Fibroblast of skin of scalp (primary cell): ENCODE data around the gene ANKRD6.
A peak's percentile ranks its signal among the peaks of the same experiment; 100 is the strongest.

ENCODE experiments used
- DNase-seq: peaks from one replicate; pipeline ENCODE4 v3.0.0-alpha.2; 2013

Gene ANKRD6

DNA sequence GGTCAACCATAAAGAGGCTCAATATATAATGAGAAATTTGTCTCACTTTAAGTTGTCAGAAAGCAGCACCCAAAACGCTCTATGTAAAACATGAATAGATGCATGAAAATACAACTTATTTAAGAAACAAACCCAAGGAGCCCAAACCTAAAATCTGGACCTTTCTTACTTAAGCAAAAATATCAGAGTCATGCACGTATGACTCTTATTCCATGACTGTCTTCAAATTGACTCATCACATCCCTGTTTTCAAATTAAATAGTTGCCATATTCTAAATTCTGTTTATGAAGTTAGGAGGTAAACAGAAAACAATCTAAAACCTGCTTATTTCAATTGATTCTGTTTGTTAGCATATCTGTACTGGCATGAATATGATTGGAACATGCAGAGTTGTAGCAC is 42.1 kb downstream of the ANKRD6 start:
- DNase-seq, result peak; percentile 24

DNA sequence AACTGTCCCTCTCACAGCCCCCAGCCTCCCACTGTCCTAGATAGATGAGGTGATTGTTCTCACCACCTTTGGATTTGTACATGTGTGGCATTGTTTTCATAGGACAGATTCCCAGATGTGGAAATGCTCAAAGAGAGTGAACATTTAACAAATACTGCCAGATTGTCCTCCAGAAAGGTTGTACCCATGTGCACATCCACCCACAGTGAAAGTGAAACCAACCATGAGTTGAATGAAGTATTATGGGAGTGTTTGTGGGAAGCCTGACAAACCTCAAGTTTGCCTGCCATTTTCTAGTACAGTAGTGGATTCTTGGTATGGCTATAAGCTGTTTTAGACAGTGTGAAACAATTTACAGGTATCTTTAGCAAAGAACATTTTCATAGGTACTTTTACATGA is 42.7 kb downstream of the ANKRD6 start:
- DNase-seq, result peak; percentile 40

DNA sequence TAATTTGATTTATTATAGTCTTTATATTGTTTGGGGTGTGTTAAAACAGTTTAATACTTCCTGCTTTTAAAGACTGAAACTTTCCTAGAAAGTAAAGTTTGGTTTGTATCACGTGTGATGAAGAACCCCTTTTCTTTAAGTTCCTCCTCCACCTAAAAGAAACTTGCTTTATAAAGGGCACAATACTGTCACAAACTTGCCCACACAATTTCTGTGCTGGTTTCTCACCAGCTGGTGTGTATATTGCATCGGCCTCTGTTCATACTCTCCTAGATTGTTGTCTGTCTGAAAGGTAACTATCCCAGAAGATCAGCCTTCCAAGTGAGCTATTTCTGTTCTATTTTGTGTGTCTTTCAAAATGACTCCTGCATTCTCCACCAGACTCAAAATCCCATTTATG is 46.9 kb downstream of the ANKRD6 start:
- no peak for DNase-seq

DNA sequence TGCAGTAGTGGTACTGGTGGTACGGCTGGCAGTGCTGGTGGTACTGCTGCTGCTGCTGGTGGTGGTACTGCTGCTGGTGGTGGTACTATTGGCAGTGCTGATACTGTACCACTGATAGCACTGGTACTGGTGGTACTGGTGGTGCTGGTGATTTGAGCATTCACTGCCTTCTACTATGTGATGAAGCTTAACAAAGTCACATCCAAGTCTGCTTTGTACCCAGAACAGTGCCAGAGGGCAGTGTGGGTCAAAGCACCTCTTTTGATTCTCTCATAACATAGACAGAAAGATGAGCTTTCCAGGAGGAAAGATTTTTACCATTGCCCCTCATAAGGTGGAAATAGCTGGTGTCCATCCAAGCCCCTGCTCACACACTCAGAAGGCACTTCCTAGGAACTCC is 48.7 kb downstream of the ANKRD6 start:
- DNase-seq, result no peak

DNA sequence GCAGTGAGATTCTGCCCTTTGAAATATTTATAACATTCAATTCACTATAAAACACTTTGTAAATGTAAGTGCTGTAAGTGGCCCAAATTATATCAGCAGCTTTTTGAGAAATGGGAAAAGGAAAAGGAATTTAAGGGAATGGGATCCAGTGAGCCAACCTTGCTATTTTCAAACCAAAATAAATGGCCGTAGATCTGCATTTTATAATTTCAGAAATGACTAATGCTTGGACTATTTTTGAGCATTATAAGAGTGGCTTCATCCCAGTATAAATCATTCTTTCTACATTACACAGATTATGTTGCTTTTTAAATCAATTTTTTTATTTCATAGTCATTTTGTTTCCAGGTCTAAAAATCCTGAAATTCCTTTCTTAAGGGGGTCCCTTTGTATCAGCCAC is 49.2 kb downstream of the ANKRD6 start:
- DNase-seq, result peak; percentile 71

DNA sequence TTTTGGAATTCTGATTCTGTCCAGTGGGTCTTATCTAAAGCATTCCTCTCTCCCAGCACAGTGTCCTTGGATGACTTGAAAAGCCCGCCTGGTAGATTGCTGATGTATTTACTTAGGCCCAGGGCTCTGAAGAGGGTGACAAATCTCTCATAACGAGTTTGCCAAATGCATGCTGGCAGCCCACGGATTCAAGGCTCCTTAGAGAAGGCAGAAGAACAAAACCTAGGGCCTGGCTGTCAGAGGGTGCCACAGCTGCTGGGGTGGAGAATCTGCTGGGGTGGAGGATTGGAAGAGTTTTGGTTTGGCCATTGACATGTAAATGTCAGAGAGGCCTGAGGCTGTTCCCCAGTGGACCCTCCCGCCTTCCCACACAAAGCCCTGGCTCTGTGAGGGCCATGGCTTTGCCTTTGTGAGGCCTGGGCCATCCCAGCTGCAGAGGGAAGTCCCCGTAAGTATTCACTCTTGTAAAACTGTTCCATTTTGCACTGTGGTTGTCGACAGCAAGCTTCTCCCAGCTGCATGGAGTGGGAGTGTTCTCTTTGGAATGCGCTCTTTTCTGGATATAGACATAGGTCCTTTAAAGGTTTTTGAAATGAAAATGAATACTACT is 50.3 kb downstream of the ANKRD6 start:
- peak; percentile 83 for DNase-seq

DNA sequence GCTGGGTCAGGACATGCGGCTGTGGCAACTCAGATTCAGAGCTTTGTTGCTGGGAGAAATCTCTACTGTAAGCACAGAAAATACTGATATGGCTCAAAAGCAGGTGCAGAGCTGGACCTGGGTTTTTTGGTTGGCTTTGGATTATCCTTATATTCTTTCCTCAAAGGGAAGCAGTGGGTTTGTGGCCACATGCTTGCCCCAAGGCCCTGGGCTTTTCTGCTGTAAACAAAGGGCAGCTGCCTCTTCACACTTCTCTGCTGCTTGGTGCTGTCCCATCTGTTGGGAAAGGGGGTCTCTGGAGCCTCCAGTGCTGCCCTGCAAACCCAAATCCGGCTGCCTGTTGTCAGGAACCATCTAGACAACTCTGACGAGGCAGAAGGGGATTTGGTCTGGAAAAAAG is 52.4 kb downstream of the ANKRD6 start:
- no peak for DNase-seq

DNA sequence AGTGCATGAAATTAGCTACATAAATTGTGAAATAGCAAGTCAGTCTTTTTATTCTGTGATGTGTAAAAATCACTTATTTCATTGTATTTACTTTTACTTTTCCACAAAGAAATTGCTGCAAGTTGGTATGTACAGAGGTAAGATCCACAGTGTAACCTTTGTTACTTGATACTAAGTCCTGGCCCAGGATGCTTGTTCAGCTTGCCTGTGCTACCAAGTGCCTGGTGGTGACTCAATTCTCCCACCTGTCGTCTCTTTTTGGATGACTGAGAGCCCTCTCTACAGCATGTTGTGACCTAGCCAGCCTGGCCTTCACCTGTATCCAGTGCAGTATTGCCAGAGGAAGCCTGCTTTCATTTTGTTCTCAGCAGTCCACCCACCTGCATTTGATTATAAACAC is 54.9 kb downstream of the ANKRD6 start:
- DNase-seq, result no peak

DNA sequence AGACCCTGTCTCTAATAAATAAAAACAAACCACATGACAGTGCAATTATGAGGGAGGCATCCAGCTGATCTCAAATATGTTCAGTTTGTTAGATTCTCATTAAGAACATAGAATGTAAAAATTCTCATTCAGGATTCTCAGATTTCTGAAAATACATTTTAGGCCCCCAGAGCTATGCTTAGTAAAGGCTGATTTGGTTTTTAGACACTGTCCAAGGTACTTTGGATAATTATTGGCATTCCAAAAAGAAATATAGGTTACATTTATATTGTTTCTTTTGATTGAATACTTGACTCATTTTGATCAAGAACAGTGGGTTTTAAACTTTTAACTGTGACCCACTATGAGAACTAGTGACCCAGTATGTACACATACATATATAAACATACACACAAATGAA is 55.5 kb downstream of the ANKRD6 start:
- DNase-seq, result no peak

DNA sequence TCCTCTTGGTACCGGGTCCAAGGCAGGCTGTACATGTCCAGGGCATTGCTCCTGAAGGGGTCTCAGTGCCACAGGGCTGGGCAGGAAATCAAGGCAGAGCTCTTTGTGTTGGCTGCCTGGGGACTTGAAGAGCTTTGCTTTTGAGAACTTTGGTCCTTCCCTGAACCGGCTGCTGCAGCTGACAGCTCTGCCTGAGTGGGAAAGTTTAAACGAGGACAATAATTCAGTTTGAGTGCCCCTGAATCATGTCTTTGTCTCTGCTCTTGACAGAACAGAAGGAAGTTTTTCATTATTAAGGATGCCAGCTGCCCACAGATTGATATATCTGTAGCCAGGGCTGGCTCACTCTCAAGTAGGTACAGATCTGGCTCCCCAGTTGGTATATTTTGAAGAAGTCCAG is 56.1 kb downstream of the ANKRD6 start:
- DNase-seq, result no peak

DNA sequence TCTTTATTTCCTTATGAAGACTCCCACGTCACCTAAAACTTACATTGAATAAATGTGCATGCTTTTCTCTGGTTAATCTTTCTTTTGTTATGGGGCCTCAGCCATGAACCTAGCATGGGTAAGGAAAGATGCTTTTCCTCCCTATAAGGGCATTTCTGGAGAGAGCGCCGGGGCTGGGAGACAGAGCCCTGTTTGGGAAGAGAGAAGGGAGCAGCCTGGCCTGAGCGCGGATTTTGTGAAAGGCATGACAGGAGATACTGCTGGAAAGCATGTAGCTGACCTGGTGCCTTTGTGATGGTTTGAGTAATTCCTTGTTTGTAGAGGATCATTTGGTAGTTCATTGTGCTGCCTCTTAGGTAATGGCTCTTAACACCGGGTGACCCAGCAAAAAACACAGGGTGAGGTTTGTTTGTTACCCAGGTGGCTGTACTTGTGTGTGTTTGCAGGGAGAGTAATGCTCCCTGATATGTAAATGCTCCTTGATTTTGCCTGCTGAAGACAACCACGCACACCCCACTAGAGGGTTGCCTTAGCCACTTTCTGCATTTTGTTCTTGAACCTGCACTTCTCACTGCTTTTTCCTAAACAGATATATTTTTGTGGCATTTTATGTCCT is 59.2 kb downstream of the ANKRD6 start:
- DNase-seq, result no peak

DNA sequence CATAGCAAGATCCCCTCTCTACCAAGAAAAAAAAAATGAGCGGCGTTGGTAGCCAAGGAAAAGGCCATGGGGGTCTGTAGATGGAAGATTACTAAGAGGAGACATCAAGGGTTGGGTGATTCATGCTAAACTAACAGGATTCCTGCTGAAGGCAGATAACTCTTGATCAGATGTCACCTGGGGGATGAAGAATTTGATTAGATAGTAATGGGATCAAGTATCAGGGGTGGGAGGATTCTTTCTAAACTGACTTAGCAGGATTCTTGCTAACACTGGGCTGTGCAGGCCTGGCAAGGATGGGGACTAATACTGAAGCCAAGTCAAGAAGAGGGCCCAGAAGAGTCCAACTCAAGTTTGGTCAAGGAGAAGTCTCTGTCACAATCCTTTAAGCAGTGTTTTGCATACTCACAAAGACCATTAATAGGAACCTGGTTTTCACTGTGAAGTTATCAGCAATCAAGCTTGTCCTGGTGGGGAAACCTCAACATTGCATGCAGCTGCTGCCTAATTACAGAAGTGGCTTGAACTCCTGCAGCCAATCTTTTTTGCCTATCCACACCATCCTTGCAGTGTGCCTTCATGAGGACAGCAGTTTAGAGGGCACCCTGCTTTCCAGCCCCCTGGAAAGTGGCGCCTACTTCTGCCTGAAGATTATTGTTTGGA is 61.3 kb downstream of the ANKRD6 start:
- DNase-seq, result no peak

DNA sequence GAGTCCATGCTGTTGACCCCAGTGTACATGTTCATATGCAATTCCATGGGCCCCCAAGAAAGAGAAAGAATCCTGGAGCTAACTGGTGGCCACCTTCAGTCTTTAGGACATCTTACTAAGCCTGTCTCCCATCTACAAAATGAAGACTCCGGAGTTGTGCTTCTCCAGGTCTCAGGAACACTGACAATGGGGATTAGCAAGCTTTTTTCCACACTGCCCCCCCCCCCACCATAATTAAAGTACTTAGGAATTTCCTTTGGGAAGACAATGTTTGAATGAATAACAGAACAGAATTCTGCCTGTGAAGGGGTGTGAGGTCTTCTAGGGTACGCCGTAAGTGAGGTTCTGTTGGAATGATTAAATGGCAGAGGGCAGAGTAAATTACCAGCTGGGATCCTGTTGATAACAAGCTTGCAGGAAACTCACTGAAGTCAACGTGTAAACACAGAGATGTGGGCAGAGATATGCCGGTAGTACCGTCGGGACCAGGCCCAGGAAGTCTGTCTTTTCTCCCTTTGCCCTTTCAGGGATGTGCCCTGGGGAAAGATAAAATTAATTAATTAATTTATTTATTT is 63.1 kb downstream of the ANKRD6 start:
- no peak for DNase-seq

DNA sequence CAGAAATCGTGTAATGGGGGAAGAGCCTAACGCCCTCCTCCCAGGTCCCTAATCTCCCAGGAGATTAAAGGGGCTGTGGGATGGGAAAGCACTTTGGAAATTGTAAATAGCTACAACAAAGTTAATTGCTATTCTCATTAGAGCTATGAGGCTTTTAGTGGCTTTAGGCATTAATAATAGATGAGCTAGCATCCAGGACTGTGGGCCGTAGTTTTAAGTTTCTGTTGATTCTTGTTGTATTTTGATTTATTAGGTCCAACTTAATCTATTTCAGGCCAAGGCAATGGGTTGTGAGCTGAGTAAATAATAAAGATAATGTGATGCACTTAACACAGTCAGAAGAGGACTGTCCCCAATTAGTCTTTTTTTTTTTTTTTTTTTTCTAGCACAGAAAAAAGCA is 67.7 kb downstream of the ANKRD6 start:
- DNase-seq, result no peak

DNA sequence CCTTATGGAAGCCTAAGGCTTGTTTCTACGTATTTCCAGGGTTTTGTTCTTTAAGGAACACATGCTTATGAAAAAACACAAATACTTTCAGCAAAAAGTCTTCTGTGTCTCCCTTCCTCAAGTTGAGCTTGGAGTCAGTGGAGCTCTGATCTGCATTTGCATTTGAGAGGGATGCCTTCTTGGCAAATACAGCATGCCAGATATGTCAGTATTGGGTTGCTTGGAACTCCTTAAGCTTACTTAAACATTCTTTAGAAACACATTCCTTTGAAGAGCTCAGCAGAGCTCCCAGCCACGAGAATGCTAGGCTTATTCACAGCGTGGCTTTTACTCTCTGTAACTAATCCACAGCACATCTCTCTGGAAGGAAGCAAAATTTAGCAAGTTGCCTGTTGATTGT is 68.3 kb downstream of the ANKRD6 start:
- DNase-seq, result peak; percentile 68

DNA sequence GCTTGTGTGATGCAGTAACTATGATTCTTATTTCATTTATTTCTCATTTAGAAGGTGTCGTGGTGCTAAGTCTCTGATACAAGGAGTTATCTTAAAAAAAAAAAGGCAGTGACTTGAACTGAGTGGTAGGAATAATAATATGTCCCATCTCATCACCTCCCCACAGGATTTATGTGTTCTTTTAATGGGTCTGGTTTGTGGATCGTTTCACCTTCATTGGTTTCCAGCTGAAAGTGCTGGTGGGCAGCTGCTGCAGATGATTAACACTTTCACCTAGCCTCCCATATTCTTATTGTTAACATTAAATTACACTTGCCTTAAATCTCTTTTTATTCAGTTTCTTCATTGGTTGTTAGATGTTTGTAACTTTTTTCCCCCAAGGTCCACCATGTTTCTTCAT is 68.8 kb downstream of the ANKRD6 start:
- DNase-seq, result no peak

DNA sequence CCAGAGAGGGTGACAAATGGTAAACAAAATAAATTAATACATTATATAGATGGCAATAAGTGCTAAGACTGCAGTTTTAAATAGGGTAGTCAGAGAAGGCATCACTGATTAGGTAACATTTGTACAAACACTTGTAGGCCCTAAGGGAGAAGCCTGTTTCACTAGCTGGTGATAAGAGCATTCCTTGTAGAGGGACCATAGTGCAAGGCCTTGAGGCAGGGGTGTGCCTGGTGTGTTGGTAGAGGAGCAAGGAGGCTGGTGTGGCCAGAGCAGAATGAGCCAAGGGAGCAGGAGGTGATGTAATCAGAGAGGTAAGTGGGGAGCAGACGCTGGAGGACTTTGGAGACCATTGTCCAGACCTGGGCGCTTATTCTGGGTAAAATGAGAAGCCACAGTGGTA is 70.7 kb downstream of the ANKRD6 start:
- no peak for DNase-seq

DNA sequence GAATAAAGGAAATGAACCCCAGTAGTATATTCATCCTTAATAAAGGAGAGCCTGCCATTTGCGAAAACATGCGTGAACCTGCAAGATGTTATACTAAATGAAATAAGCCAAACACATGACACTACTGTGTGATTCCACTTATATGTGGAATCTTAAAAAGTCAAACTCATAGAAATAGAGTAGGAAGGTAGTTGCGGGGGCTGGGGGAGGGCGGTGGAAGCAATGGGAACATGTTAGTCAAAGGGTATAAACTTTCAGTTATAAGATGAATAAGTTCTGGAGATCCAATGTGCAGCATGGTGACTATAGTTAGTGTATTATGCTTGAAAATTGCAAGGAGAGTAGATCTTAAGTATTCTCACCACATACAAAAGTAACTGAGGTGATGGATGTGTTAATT is 72.9 kb downstream of the ANKRD6 start:
- DNase-seq, result no peak

DNA sequence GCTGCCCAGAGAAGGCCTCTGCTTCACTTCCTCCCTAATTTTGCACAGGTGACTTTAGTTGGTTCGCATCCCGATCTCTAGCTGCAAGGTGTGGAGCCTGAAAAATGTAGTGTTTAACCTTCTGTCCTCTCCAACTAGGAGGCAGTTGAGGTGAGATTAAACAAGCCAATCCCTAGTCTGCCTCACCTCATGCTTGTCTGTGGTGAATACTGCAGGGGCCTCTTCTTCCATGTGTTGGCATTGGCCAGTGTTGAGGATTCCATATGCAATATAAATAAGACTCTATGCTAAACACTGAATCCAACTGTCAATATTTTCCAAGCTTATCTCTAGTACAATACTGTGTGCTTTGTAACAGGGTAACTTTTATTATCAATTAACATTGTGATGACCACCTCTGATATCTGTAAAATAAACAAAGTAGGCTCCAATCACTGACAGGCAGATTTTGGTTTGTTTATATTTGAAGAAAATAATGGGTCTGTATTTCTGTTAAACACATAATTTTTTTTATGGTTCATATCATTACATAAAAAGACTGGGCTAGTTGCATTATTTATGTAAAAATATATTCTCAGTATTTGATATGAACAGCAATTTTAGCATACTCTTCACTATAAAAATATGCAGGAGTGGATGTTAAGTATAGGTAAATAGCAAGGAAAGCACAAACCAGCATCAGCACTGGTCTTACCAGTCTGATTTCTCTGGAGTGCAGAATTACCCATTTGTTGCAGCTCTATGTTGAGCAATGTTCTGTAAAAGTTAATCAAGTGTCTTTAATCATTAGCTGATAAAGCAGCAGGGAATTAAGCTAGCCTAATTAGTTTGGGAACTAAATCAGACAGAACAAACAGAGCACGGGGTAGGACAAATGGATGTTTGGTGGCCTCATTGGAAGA is 74.0 kb downstream of the ANKRD6 start:
- DNase-seq, result no peak

DNA sequence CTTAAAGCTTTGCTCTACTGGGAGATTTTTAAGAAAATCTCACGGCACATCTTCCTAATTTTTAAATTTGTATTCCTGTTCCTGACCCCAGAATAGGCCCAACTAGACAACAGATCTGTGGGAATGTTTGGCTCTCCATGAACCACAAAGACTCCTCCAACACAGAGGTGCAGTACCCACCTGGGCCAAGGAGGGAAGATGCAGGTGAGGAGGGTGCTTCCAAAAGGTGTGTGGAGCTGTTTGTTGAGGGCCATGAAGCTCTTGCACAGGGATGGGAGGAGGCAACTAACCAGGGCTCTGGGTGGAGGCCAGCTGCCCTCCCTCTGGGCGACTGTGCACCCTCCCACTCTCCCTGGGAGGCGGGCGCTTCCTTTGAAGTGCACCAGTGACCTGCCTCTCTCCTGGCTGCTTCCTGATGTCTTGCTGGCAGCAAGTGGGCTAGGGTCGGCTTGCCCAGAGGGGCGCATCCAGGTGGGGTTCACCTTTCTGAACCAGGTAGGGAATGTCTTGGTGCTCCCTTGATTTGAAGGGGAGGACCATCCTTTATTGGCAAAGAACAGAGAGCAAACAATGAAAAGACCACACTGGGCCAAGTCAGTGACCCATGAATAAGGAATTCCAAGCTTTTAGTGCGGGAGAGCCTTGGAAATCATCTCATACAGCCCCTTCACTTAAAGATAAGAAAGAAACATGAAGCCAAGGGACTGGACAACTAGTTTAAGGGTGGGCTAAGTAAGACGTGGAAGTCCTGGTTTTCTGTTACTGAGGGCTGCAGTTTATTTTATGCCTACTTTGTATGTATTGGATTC is 76.0 kb downstream of the ANKRD6 start:
- no peak for DNase-seq

DNA sequence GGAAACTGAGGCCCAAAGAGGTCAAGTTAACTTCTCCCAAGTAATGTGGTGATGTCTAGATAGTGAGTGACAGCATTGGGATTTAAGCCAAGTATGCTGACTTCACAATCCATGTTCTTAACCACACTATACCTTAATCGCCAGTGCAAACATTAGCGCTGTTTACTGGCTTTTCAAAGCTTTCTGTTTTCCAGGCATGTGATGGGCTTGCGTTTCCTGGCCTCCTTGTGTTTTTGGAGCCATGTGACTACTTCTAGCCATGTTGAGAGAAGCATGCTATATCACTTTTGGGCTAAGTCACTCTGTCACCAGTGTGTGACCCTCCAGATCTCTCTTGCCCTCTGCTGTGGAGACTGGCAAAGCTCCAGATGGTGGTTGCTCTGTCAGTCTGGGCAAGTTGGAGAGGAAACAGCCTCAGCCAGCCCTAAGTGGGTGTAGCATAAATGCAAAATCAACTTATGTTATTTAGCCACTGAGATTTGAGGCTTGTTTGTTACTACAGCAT is 76.9 kb downstream of the ANKRD6 start:
- no peak for DNase-seq

DNA sequence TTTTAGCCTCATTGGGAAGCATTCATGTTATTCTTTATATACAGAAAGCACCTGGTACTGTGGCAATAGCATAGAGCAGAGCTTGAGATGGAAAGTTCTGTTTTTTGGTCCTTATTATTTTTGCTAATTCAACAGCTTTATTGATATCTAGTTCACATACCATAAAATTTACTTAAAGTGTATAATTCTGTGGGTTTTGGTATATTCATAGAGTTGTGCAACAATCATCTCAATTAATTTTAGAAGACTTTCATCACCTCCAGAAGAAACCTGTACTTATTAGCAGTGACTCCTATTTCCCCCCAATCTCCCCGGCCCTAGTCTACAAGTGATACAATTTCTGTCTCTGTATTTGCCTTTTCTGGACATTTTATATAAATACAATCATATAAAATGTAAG is 77.4 kb downstream of the ANKRD6 start:
- no peak for DNase-seq
